Measurements from ENCODE around the gene FN3KRP. TPM values are rescaled to one million over a fixed set of nuclear protein-coding genes. Genes with fewer than 3 reads are reported as not detected.
A peak's percentile ranks its signal among the peaks of the same experiment; 100 is the strongest.

Gene FN3KRP
- total RNA-seq = 10 to 100 TPM; 16.3 to 39.6 (median 26.8) TPM

GRCh38 chr17:82716203-82717010 is at the start of gene FN3KRP:
TSS of gene FN3KRP (plus strand) at chr17:82716706. CDS start at chr17:82716756, 50 bp downstream.
- Histone ChIP-seq H3K4me3 (peak within 1 kb of the TSS; percentile 71 to 87 (median 80)), H3K9me3 (no peaks in the 10 kb centered on the region), H3K36me3 (peaks cover 0 to 7% (median 0%) of the 10 kb centered on the region in 4 donors), H3K27ac (peak within 1 kb of the TSS; percentile 84 to 88 (median 87)), H3K27me3 (no peaks in the 10 kb centered on the region), H3K4me1 (peaks cover 9 to 18% (median 16%) of the 10 kb centered on the region in 4 donors)
- TF ChIP-seq CTCF (IDR thresholded peaks at IDR 0.05) (no peak), POLR2A (IDR thresholded peaks at IDR 0.05) (peak; percentile 74), POLR2AphosphoS5 (IDR thresholded peaks at IDR 0.05) (peak; percentile 88 to 92 (median 92))
- DNase-seq = peak; percentile 97
- intact Hi-C loops (cut with DNase I; ENCODE audit: low total_unique reads) = no loop called here
- in situ Hi-C loops (cut with MboI; ENCODE audit: low pct_ligation_motif_present in 1 of 4, low pct_unique_long_range_greater_than_20kb in 1 of 4, low sequenced_read_pairs in 3 of 4) = no loop called here
- whole genome bisulfite sequencing, 2 donors (ENCODE audit: low coverage in 1 of 2) = 1% methylated on average over 27 of the region's 75 CpGs; no CpG with 5 or more reads in 1 of the 2 donors

DNA sequence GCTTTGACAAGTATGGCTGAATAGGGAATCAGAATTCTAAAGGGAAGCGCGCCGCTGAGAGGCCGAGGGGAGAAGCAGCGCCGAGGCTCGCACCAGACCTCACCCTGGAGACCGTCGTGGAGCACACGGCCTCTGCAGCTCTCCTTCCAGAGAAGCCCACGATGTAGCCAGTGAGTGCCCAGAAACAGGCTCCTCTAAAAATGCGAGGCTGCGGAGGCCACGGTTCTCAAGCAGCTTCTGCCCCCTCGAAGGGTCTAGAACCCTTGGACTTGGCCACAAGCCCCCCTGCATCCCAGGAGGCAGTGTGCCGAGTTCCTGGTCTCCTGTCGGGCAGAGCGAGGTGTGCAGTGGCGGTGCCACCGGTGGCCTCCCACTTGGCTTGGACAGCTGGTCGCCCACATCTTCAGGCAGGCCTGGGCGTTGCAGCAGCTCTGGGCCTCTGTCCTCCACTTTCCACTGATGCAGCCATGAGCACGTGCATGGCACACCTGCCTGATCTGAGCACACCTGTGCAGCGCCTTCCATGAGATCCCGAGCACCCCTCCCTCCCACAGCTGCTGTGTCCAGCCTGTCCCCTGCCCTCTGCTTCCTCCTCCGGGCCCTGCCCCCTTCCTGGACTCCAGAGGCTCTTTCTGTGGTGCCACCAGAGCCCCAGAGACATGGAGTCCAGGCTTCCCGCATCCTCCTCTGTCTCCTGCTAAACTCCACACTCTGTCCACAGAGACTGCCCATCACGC is 49.4 kb upstream of the FN3KRP start:
- Histone ChIP-seq H3K9me3 (no peaks in the 10 kb centered on the region), H3K4me1 (peaks cover 0 to 17% (median 6%) of the 10 kb centered on the region in 4 donors), H3K27me3 (no peaks in the 10 kb centered on the region), H3K4me3 (no peak overlapping the region), H3K36me3 (no peaks in the 10 kb centered on the region), H3K27ac (no peak overlapping the region)
- 80 to 92% methylated on average over 1 to 28 of the region's 28 CpGs for WGBS, 2 donors (ENCODE audit: low coverage in 1 of 2)
- intact Hi-C loops (cut with DNase I; ENCODE audit: low total_unique reads) (loop anchor here (10.0 kb wide), 1 partner anchor 108 kb away; no protein-coding TSS in a partner anchor), in situ Hi-C loops (cut with MboI; ENCODE audit: low pct_ligation_motif_present in 1 of 4, low pct_unique_long_range_greater_than_20kb in 1 of 4, low sequenced_read_pairs in 3 of 4) (loop anchor here in 2 of 4 donors (10.0 to 25.0 kb wide), 2 partner anchors 95 to 98 kb away; partner anchors contain the start of gene TBCD (in 1 of the 2))
- TF ChIP-seq POLR2AphosphoS5 (IDR thresholded peaks at IDR 0.05) (no peak), CTCF (IDR thresholded peaks at IDR 0.05) (no peak), EP300 (IDR thresholded peaks at IDR 0.05; ENCODE audit: low read depth) (no peak), POLR2A (IDR thresholded peaks at IDR 0.05) (no peak)
- no peak for DNase-seq

- Histone ChIP-seq H3K4me1 (peaks cover 4 to 17% (median 7%) of the 10 kb centered on the region in 4 donors), H3K9me3 (no peaks in the 10 kb centered on the region), H3K27me3 (no peaks in the 10 kb centered on the region), H3K36me3 (no peaks in the 10 kb centered on the region), H3K4me3 (no peak overlapping the region), H3K27ac (no peak overlapping the region)
- in situ Hi-C loops (cut with MboI; ENCODE audit: low pct_ligation_motif_present in 1 of 4, low pct_unique_long_range_greater_than_20kb in 1 of 4, low sequenced_read_pairs in 3 of 4) (loop anchor here in 2 of 4 donors (10.0 to 25.0 kb wide), 2 partner anchors 95 to 97 kb away; partner anchors contain the start of gene TBCD (in 1 of the 2)), intact Hi-C loops (cut with DNase I; ENCODE audit: low total_unique reads) (loop anchor here (10.0 kb wide), 1 partner anchor 107 kb away; no protein-coding TSS in a partner anchor)
- DNase-seq = no peak
- 94 to 100% methylated on average over 1 to 13 of the region's 15 CpGs for WGBS, 2 donors (ENCODE audit: low coverage in 1 of 2)
- no peak for TF ChIP-seq CTCF (IDR thresholded peaks at IDR 0.05)
- TF ChIP-seq EP300 (IDR thresholded peaks at IDR 0.05; ENCODE audit: low read depth) = no peak
- no peak for TF ChIP-seq POLR2A (IDR thresholded peaks at IDR 0.05)
- no peak for TF ChIP-seq POLR2AphosphoS5 (IDR thresholded peaks at IDR 0.05)
Measured at GRCh38 chr17:82667668-82668000, 48.9 kb upstream of the FN3KRP start.

Data from transverse colon (tissue), 4 donors.